Activated T-cell treated with anti-CD3 and anti-CD28 coated beads, Interleukin-2, amount 50 U/mL, for 4 hours (primary cell): ENCODE measurements around the gene ANKZF1. TPM values are rescaled to one million over a fixed set of nuclear protein-coding genes. Genes with fewer than 3 reads are reported as not detected.
A peak's percentile ranks its signal among the peaks of the same experiment; 100 is the strongest.

ENCODE experiments used
- ATAC-seq, 2 donors: fragments of 200-7000 bp; cut with Tn5 transposase; one replicate each; pipeline ENCODE4 v1.10.0; 2021
- DNase-seq: peaks from one replicate; pipeline ENCODE4 v3.0.0-alpha.2; 2020
- H3K27me3 Mint-ChIP-seq: one replicate; pipeline ENCODE4 v1.8.0; 2021; ENCODE audit warnings: low read depth, mixed read lengths
- H3K36me3 Mint-ChIP-seq: one replicate; pipeline ENCODE4 v1.8.0; 2022; ENCODE audit warnings: mixed read lengths; ENCODE audit not compliant: insufficient read depth
- H3K4me1 Mint-ChIP-seq: one replicate; pipeline ENCODE4 v1.8.0; 2021; ENCODE audit warnings: low read depth, mixed read lengths
- H3K4me3 Mint-ChIP-seq: one replicate; pipeline ENCODE4 v1.8.0; 2021; ENCODE audit warnings: mild to moderate bottlenecking, moderate library complexity, mixed read lengths
- H3K9me3 Mint-ChIP-seq: one replicate; pipeline ENCODE4 v1.8.0; 2021; ENCODE audit warnings: mixed read lengths
- total RNA-seq, 3 donors: library from RNA; stranded (reverse); gene quantifications; one replicate each; pipeline ENCODE4 v1.2.1, GENCODE V29; 2021

The ANKZF1 gene
- total RNA-seq, 3 donors from 2014 or later, result 40.8 to 52.1 (median 45.5) TPM

DNA sequence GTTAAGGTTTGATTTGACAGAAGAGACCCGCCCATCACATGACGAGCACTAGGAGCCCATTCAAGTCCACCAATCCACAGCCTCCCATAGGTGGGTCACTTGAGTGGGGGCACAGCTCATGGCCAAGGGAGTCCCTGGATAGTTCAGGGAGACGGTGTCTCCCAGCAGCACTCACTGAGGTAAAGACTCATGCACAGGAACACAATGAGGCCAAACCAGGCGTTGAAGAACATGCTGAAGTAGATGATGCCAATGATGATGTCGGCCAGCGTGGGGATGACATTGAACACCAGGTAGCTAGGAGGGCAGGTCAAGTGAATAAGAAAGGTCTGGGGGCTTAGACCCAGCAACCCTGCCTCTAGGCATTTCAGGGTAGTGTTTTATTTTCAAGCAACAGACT, 14.8 kb upstream of the ANKZF1 start:
- DNase-seq, result no peak
- Mint-ChIP-seq H3K9me3 (no peaks in the 10 kb centered on the region), H3K4me1 (peaks cover 24% of the 10 kb centered on the region), H3K36me3 (peaks cover 14% of the 10 kb centered on the region), H3K4me3 (no peak overlapping the region), H3K27me3 (no peaks in the 10 kb centered on the region)
- no peak for ATAC-seq

DNA sequence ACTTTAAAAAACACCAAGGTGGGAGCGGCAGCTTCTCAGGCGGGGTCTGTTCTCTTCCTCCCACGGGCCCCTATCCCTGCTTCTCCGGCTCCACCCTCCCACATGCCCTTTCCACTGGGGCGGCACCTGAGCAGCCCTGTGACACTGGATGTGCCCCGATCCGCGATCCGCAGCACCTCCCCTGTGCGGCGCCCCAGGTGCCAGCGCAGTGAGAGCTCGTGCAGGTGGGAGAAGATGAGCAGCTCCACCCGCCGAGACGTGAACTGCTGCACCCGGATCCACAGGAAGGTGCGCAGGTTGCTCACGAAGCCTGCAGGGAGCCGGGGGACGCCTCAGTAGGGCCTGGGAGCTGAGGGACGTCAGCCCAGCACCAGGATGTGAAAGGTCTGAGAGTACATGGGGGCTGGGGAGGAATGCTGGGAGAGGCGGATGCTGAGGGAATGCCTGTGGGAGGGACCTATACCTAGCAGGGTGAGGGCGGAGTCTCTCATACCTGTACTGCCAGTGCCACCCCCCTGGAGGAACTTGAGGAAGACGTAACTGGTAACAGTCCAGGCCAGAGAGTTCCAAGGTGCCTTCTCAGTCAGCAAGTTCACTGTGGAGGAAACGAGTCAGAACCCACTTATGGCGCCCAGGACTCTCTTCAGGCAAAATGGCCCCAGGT, 13.6 kb upstream of the ANKZF1 start:
- Mint-ChIP-seq H3K4me1 (peaks cover 22% of the 10 kb centered on the region), H3K27me3 (no peaks in the 10 kb centered on the region), H3K36me3 (peaks cover 14% of the 10 kb centered on the region), H3K4me3 (no peak overlapping the region), H3K9me3 (no peaks in the 10 kb centered on the region)
- DNase-seq (no peak), ATAC-seq (no peak)

DNA sequence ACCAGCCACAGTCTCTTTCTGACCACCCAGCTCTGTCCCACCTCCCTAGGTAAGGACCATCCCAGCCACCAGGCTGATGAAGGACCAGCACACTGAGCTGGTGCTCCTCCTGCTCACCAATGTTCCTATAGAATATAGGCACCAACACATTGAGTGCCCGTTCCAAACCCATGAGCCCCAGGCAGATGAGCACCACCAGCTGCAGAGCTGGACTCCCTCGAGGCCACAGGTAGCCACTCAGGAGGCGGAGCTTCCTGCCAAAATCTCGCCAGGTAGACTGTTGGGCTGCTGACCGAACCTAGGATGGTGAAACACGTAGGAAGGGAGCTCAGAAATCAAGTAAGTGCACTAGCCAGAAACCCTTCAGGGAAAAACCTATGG, 13.1 kb upstream of the ANKZF1 start:
- ATAC-seq, result no peak
- Mint-ChIP-seq H3K9me3 (no peaks in the 10 kb centered on the region), H3K36me3 (peaks cover 18% of the 10 kb centered on the region), H3K27me3 (no peaks in the 10 kb centered on the region), H3K4me3 (no peak overlapping the region), H3K4me1 (peaks cover 17% of the 10 kb centered on the region)
- DNase-seq, result no peak

GRCh38 chr2:219218217-219218731, 11.3 kb upstream of the ANKZF1 start:
- Mint-ChIP-seq H3K9me3 (no peaks in the 10 kb centered on the region), H3K36me3 (peaks cover 17% of the 10 kb centered on the region), H3K27me3 (no peaks in the 10 kb centered on the region), H3K4me3 (peak overlapping the region; percentile 86), H3K4me1 (peaks cover 17% of the 10 kb centered on the region)
- no peak for DNase-seq
- peak; percentile 49 to 59 for ATAC-seq

DNA sequence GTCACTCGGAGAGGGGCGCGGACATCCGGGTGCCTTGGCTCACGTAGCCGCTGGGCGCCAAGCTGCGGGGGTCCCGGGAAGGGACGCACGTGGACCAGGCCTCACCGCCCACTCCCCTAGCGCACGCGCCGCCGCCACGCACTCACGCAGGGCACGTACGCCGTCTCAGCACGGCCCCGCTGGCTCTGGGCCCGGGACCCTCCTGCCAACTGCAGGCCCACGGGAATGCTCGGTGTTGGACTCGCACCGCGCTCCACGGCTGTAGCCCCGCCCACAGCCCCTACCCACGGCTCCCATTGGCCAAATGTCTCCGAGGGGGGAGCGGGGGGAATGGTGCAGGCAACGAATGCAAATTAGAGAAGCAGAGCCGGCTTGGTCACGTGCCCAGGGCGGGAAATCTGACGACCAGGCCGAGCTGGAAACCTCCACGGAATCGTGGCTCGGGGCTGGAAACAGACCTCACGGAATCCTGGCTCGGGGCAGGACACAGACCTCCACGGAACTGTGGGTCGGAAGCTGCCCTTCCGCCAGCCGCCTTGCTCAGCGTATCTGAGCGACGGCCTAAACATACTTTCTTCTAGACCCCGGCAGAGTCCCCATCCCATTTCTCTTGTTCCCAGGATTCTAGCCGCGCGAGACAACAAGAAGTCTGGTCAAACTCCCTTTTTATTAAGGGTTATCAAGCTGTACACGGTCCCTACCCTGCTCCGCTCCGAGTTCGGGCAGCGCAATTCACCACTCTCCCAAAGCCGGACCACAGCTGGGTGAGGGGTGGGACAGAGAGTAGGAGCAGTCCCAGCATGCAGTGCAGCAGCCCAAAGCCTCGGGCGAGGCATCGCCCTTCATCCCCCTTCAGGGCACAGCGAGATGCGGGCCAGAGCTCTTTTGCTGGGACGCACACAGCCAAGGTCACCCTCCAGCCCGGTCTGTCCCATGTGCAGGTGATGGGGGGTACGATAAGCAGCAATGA, 10.6 kb upstream of the ANKZF1 start, which contains the start of gene ABCB6:
ABCB6 (minus strand) TSS at position 227 of the 970 bp plus-strand sequence. CDS start 285 bp downstream, outside the sequence.
- peak within 1 kb of the TSS; percentile 86 for H3K4me3 Mint-ChIP-seq
- H3K36me3 Mint-ChIP-seq, result peaks cover 22% of the 10 kb centered on the region
- DNase-seq (peak; percentile 85), ATAC-seq (peak; percentile 82 to 88)
- no peaks in the 10 kb centered on the region for H3K27me3 Mint-ChIP-seq
- no peaks in the 10 kb centered on the region for H3K9me3 Mint-ChIP-seq
- peaks cover 17% of the 10 kb centered on the region for H3K4me1 Mint-ChIP-seq

GRCh38 chr2:219219784-219220532, 9.6 kb upstream of the ANKZF1 start:
- H3K36me3 Mint-ChIP-seq, result peaks cover 21% of the 10 kb centered on the region
- no peak for ATAC-seq
- no peak overlapping the region for H3K4me3 Mint-ChIP-seq
- H3K9me3 Mint-ChIP-seq, result no peaks in the 10 kb centered on the region
- H3K4me1 Mint-ChIP-seq, result peaks cover 17% of the 10 kb centered on the region
- H3K27me3 Mint-ChIP-seq, result no peaks in the 10 kb centered on the region
- no peak for DNase-seq

- H3K27me3 Mint-ChIP-seq, result no peaks in the 10 kb centered on the region
- DNase-seq, result no peak
- no peak for ATAC-seq
- peaks cover 17% of the 10 kb centered on the region for H3K4me1 Mint-ChIP-seq
- no peak overlapping the region for H3K4me3 Mint-ChIP-seq
- H3K36me3 Mint-ChIP-seq, result peaks cover 23% of the 10 kb centered on the region
- H3K9me3 Mint-ChIP-seq, result no peaks in the 10 kb centered on the region
Observed at GRCh38 chr2:219220652-219221402, 8.8 kb upstream of the ANKZF1 start.

DNA sequence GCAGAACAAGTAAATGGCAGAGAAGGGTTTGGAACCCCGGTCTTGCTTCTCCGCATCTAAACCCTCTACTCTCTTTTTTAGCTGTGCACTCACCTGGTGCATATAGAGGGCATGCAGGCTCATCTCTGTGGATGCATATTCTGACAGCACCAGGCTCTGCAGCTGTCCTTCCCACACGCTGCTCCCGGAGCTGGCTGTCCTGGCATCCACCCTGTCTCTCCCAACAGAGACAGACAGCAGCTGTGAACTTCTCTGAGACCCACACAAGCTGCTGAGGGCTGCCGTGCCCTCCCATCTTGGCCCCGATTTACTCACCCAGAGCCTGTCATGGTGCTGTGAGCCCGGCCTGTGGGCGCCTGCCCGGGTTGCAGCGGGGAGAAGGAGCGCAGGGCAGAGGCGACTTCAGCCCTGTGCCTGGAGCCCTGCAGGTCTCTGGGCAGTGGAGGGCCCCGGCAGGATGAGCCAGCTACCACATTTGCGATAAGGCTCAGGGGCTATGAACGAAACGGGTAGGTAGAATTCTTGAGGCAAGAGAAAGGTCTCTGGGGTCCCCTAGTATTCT, 7.6 kb upstream of the ANKZF1 start:
- no peak for DNase-seq
- Mint-ChIP-seq H3K27me3 (no peaks in the 10 kb centered on the region), H3K9me3 (no peaks in the 10 kb centered on the region), H3K36me3 (peaks cover 27% of the 10 kb centered on the region), H3K4me3 (no peak overlapping the region), H3K4me1 (peaks cover 19% of the 10 kb centered on the region)
- ATAC-seq, result no peak

DNA sequence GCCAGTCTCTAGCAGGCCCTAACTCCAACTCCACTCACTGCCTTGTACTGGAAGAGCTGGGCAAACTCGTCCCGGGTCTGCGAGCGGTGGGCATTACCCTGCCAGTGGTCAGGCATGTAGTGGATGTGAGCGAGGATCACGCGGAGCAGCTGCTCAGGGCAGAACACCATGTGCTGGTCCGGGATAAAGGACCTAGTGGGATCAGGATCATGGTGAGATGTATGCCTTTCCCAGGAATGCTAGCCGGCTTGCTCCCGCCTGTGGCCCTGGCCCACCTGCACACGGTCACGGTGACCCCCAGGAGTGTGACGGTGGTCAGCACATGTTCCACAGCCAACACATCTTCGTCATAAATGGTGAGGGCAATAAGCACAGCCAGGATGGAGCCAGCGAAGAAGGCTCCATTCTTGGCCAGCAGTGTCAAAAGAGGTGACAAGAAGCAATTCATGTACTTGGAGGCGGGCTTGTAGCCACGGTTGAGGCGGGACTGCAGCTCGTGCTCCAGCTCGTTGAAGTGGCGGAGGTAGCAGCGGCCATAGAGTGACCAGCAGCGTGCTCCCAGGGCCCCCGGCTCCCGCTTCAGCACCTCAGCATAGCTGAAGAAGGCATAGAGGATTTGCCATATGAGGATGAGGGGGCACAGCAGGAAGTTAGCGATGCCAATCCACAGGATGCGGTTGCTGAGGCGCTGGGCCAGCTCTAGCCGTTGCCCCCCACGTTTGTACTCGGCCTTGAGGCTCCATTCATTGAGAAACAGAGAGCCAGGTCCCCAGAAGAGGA, 5.6 kb upstream of the ANKZF1 start:
- Mint-ChIP-seq H3K9me3 (no peaks in the 10 kb centered on the region), H3K4me3 (no peak overlapping the region), H3K27me3 (no peaks in the 10 kb centered on the region), H3K36me3 (peaks cover 27% of the 10 kb centered on the region), H3K4me1 (peaks cover 27% of the 10 kb centered on the region)
- DNase-seq (no peak), ATAC-seq (no peak)

DNA sequence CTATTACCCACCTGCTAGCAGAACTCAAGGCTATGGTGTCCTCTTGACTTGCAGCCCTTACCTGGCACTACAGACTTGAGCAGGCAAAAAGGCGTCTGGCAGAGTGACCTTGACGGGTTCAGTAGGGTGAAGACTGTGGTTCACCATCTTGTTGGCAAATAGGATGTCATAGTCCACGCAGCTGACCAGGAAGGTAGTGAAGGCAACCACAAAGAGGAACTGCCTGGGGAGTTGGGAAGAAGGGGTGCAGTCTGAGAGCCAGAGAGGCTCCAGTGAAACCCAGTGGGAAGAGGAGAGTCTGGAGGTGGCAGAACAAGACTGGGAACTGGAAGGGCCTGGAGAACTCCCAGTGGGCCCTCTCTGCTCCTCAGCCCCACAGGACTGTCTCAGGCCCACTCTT, 4.3 kb upstream of the ANKZF1 start:
- no peaks in the 10 kb centered on the region for H3K9me3 Mint-ChIP-seq
- peaks cover 28% of the 10 kb centered on the region for H3K4me1 Mint-ChIP-seq
- H3K36me3 Mint-ChIP-seq, result peaks cover 27% of the 10 kb centered on the region
- H3K4me3 Mint-ChIP-seq, result no peak overlapping the region
- DNase-seq (no peak), ATAC-seq (no peak)
- H3K27me3 Mint-ChIP-seq, result no peaks in the 10 kb centered on the region

DNA sequence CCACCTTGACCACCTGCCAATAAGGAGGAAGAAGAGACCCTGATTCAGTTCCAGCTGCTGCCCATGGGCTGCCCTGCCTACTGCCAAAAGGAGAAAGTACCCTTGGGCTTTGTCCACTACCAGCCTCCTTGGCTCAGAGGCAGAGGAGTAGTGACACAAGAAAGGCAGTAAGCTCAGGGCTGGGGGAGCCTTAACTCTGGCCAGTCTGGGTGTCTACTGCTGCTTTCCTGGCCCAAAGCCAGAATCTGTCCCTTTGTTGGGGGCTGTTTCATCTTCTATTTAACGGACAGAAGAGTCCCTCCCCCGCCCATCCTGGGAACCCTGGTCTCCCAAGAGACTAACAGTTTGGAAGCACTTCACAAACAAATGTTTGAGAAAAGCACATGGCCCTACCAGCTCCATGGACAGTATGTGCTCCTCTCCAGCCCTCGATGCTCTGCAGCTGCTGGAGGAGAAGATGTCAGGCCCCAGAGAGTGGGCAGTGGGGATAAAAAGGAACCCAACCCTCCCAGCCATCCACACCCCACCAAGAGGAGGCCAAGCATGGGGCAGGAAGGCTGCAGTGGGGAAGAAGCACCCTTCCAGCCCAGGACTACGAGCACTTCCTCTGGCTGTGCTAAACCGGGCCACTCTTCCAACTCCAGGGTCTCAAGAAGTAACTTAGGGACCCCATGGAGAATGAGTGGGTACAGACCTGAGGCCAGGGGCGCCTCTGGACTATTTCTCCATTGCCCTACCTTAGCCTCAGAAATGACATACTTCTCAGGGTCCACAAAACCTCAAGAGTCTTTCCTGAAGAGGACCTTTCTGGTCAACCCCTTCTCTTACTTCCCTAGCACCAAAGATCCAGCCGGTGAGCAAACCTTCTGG, 1.3 kb upstream of the ANKZF1 start:
- no peaks in the 10 kb centered on the region for H3K27me3 Mint-ChIP-seq
- H3K36me3 Mint-ChIP-seq, result peaks cover 32% of the 10 kb centered on the region
- H3K9me3 Mint-ChIP-seq, result no peaks in the 10 kb centered on the region
- no peak for DNase-seq
- ATAC-seq, result no peak
- peaks cover 52% of the 10 kb centered on the region for H3K4me1 Mint-ChIP-seq
- peak overlapping the region; percentile 94 for H3K4me3 Mint-ChIP-seq

DNA sequence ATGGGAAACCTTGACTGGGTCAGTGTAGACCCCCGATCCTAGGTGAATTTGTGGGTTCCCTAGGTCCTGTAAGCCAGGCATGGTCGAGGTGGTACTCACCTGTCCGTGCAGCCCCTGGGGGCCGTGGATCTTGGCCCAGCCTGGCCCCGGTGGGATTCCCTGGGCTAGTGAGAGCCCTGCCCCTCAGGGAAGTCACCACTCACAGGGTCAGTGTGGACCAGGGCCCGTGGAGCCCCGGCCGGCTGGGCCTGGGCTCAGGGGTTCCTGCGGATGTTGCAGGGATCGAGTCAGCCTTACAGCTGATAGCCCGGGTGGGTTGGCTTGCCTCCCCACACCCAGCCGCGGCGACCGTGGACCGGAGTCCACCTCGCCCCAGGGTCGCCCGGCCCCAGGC, 698 bp upstream of the ANKZF1 start:
- Mint-ChIP-seq H3K4me3 (peak overlapping the region; percentile 94), H3K36me3 (peaks cover 32% of the 10 kb centered on the region), H3K27me3 (no peaks in the 10 kb centered on the region), H3K9me3 (no peaks in the 10 kb centered on the region), H3K4me1 (peaks cover 52% of the 10 kb centered on the region)
- no peak for ATAC-seq
- no peak for DNase-seq
